Fibroblast of lung (primary cell): ENCODE data around the gene UGT1A7. TPM values are rescaled to one million over a fixed set of nuclear protein-coding genes. Genes with fewer than 3 reads are reported as not detected.

Source experiments
- DNase-seq, 2 donors: peaks; one replicate each; pipeline versions ENCODE4 v3.0.0 to v3.0.0-alpha.2; 2010; ENCODE audit warnings: low read depth in 2 of 2
- H2AFZ ChIP-seq: 2 replicates; pipeline ENCODE4 v1.5.1; 2012; ENCODE audit warnings: low read length, control low read depth, inconsistent platforms
- H3K27ac ChIP-seq: 2 replicates; pipeline ENCODE4 v1.5.1; 2011; ENCODE audit warnings: low read length, control low read depth; ENCODE audit not compliant: insufficient read depth
- H3K27me3 ChIP-seq: 2 replicates; pipeline ENCODE4 v1.5.1; 2011; ENCODE audit warnings: mild to moderate bottlenecking, low read length; ENCODE audit not compliant: control insufficient read depth, insufficient read depth
- H3K36me3 ChIP-seq: 2 replicates; pipeline ENCODE4 v1.5.1; 2011; ENCODE audit warnings: low read length; ENCODE audit not compliant: control insufficient read depth, insufficient read depth
- H3K4me1 ChIP-seq: 2 replicates; pipeline ENCODE4 v1.5.1; 2011; ENCODE audit warnings: low read length; ENCODE audit not compliant: control insufficient read depth, insufficient read depth; ENCODE audit errors: extremely low read depth
- H3K4me2 ChIP-seq: 2 replicates; pipeline ENCODE4 v1.5.1; 2011; ENCODE audit warnings: low read length, control low read depth; ENCODE audit not compliant: insufficient read depth; ENCODE audit errors: extremely low read depth
- H3K4me3 ChIP-seq, 4 experiments: fragments of 200-600 bp in 1 of 4; sonication (generic) in 1 of 4; replicated peaks in 1 of 4; 2 replicates each; pipeline ENCODE4 v1.5.1; 2011 to 2016; ENCODE audit warnings: low read length in 4 of 4, low read depth in 3 of 4, mild to moderate bottlenecking in 3 of 4, control low read depth in 2 of 4, inconsistent platforms in 1 of 4, mixed read lengths in 1 of 4; ENCODE audit not compliant: insufficient read depth in 1 of 4; ENCODE audit errors: control extremely low read depth in 1 of 4
- H3K79me2 ChIP-seq: 2 replicates; pipeline ENCODE4 v1.5.1; 2012; ENCODE audit warnings: mild to moderate bottlenecking, low read length, inconsistent platforms; ENCODE audit not compliant: control insufficient read depth, insufficient read depth
- H3K9ac ChIP-seq: 2 replicates; pipeline ENCODE4 v1.5.1; 2011; ENCODE audit warnings: mild to moderate bottlenecking, low read length, control low read depth; ENCODE audit not compliant: insufficient read depth
- H3K9me3 ChIP-seq: 2 replicates; pipeline ENCODE4 v1.5.1; 2012; ENCODE audit warnings: low read depth, low read length; ENCODE audit not compliant: control insufficient read depth, insufficient read depth
- H4K20me1 ChIP-seq: 2 replicates; pipeline ENCODE4 v1.5.1; 2011; ENCODE audit warnings: low read length; ENCODE audit not compliant: control insufficient read depth, insufficient read depth; ENCODE audit errors: extremely low read depth
- CTCF ChIP-seq, 2 donors: IDR thresholded peaks in 1 of 2; conservative IDR thresholded peaks in 1 of 2; 1 replicate in 1 of 2; 2 replicates in 1 of 2; pipeline ENCODE4 v1.5.1; 2011 to 2012; ENCODE audit warnings: low read length in 2 of 2, control low read depth in 1 of 2, inconsistent platforms in 1 of 2, low read depth in 1 of 2, mild to moderate bottlenecking in 1 of 2
- EZH2 ChIP-seq: IDR thresholded peaks from 2 replicates; pipeline ENCODE4 v1.5.1; 2012; ENCODE audit warnings: low read length, control low read depth, mild to moderate bottlenecking; ENCODE audit errors: missing control alignments
- polyA plus RNA-seq, 2 donors: library from polyadenylated mRNA; depleted of rRNA in 1 of 2; stranded (reverse) in 1 of 2; unstranded in 1 of 2; fragments of >200 nt; gene quantifications; 2 replicates each; pipeline ENCODE4 v1.2.1, GENCODE V29; 2011 to 2012; ENCODE audit warnings: missing spikeins in 1 of 2
- total RNA-seq: library from RNA; depleted of rRNA; stranded (reverse); fragments of >200 nt; gene quantifications from 2 replicates; pipeline ENCODE4 v1.2.1, GENCODE V29; 2014

UGT1A7 gene
- total and polyA plus RNA-seq, 2 donors (not counting 1 experiment from before 2014, with no cell fraction given): not detected

- DNase-seq: no peak
- Histone ChIP-seq H3K36me3 (no peaks in the 10 kb centered on the region), H3K79me2 (no peaks in the 10 kb centered on the region), H3K27me3 (no peaks in the 10 kb centered on the region), H3K27ac (no peak overlapping the region), H2AFZ (no peak overlapping the region), H3K9ac (no peak overlapping the region), H3K4me1 (no peaks in the 10 kb centered on the region), H3K4me3 (no peak overlapping the region), H3K4me2 (no peak overlapping the region), H4K20me1 (no peaks in the 10 kb centered on the region), H3K9me3 (no peaks in the 10 kb centered on the region)
- no peak for TF ChIP-seq EZH2
- TF ChIP-seq CTCF (conservative IDR thresholded peaks at IDR 0.05 in 1 of 2, IDR thresholded peaks at IDR 0.05 in 1 of 2; ENCODE audit: low read depth in 1 of 2, low read length in 2 of 2): no peak
These were observed 25.3 kb upstream of the UGT1A7 start for GRCh38 chr2:233656443-233656842.

GRCh38 chr2:233658610-233659009 lies 23.1 kb upstream of the UGT1A7 start:
- Histone ChIP-seq H4K20me1 (no peaks in the 10 kb centered on the region), H3K27me3 (no peaks in the 10 kb centered on the region), H3K79me2 (no peaks in the 10 kb centered on the region), H3K9me3 (no peaks in the 10 kb centered on the region), H3K36me3 (no peaks in the 10 kb centered on the region), H3K4me1 (no peaks in the 10 kb centered on the region), H3K4me3 (no peak overlapping the region), H3K9ac (no peak overlapping the region), H3K27ac (no peak overlapping the region), H2AFZ (no peak overlapping the region), H3K4me2 (no peak overlapping the region)
- TF ChIP-seq EZH2 (no peak), CTCF (conservative IDR thresholded peaks at IDR 0.05 in 1 of 2, IDR thresholded peaks at IDR 0.05 in 1 of 2; ENCODE audit: low read depth in 1 of 2, low read length in 2 of 2) (no peak)
- DNase-seq: no peak

GRCh38 chr2:233663911-233664310 lies 17.8 kb upstream of the UGT1A7 start:
- Histone ChIP-seq H3K4me2 (no peak overlapping the region), H3K36me3 (no peaks in the 10 kb centered on the region), H3K27me3 (no peaks in the 10 kb centered on the region), H3K9me3 (no peaks in the 10 kb centered on the region), H4K20me1 (no peaks in the 10 kb centered on the region), H2AFZ (no peak overlapping the region), H3K4me1 (no peaks in the 10 kb centered on the region), H3K9ac (no peak overlapping the region), H3K4me3 (no peak overlapping the region), H3K79me2 (no peaks in the 10 kb centered on the region), H3K27ac (no peak overlapping the region)
- no peak for TF ChIP-seq CTCF (conservative IDR thresholded peaks at IDR 0.05 in 1 of 2, IDR thresholded peaks at IDR 0.05 in 1 of 2; ENCODE audit: low read depth in 1 of 2, low read length in 2 of 2)
- no peak for TF ChIP-seq EZH2
- no peak for DNase-seq
